GM12864 (cell line): ENCODE data around the gene FAM124A.

ENCODE experiments used
- DNase-seq: peaks from one replicate; pipeline ENCODE4 v3.0.0-alpha.2; 2011; ENCODE audit warnings: low read depth
- H3K4me3 ChIP-seq: 2 replicates; pipeline ENCODE4 v1.5.1; 2011; ENCODE audit warnings: mild to moderate bottlenecking, low read depth, low read length, control low read depth
- CTCF ChIP-seq: IDR thresholded peaks from 2 replicates; pipeline ENCODE4 v1.5.1; 2011; ENCODE audit warnings: low read depth, mild to moderate bottlenecking, moderate library complexity, low read length, control low read depth, inconsistent platforms; ENCODE audit errors: missing control alignments

FAM124A gene

GRCh38 chr13:51225029-51225428 is 2.8 kb downstream of the FAM124A start:
- H3K4me3 ChIP-seq, result no peak overlapping the region
- TF ChIP-seq CTCF, result no peak
- DNase-seq, result no peak

GRCh38 chr13:51227404-51227803 is 5.2 kb downstream of the FAM124A start:
- no peak for TF ChIP-seq CTCF
- no peak overlapping the region for H3K4me3 ChIP-seq
- DNase-seq, result no peak

- no peak for TF ChIP-seq CTCF
- no peak for DNase-seq
- H3K4me3 ChIP-seq, result no peak overlapping the region
Observed at GRCh38 chr13:51229101-51229719, 7.0 kb downstream of the FAM124A start.

- TF ChIP-seq CTCF, result no peak
- no peak for DNase-seq
- H3K4me3 ChIP-seq, result no peak overlapping the region
Observed at GRCh38 chr13:51229731-51230130, 7.5 kb downstream of the FAM124A start.

- no peak for DNase-seq
- no peak for TF ChIP-seq CTCF
- no peak overlapping the region for H3K4me3 ChIP-seq
Observed at GRCh38 chr13:51230477-51231105, 8.4 kb downstream of the FAM124A start.

- DNase-seq, result no peak
- H3K4me3 ChIP-seq, result no peak overlapping the region
- no peak for TF ChIP-seq CTCF
Observed at GRCh38 chr13:51231456-51231855, 9.3 kb downstream of the FAM124A start.

GRCh38 chr13:51232328-51232727 is 10.1 kb downstream of the FAM124A start:
- TF ChIP-seq CTCF, result no peak
- H3K4me3 ChIP-seq, result no peak overlapping the region
- no peak for DNase-seq
